H9 (cell line): ENCODE results near the gene FSTL4. TPM values are rescaled to one million over a fixed set of nuclear protein-coding genes. Genes with fewer than 3 reads are reported as not detected.

Experiments
- DNase-seq: peaks from one replicate; pipeline ENCODE4 v3.0.0-alpha.2; 2017
- H2AFZ ChIP-seq: one replicate; pipeline ENCODE4 v1.6.1; 2013; ENCODE audit warnings: mild to moderate bottlenecking, low read length, control low read depth, moderate library complexity
- H2AK5ac ChIP-seq: 2 replicates; pipeline ENCODE4 v1.6.1; 2013; ENCODE audit warnings: low read length, control low read depth, mixed read lengths; ENCODE audit not compliant: insufficient read length
- H2BK120ac ChIP-seq: one replicate; pipeline ENCODE4 v1.6.1; 2013; ENCODE audit warnings: low read depth, mild to moderate bottlenecking, low read length, control low read depth, inconsistent platforms; ENCODE audit not compliant: poor library complexity, severe bottlenecking
- H2BK12ac ChIP-seq: 2 replicates; pipeline ENCODE4 v1.6.1; 2013; ENCODE audit warnings: low read length, control low read depth, mixed read lengths, low read depth; ENCODE audit not compliant: insufficient read length
- H2BK15ac ChIP-seq: 2 replicates; pipeline ENCODE4 v1.6.1; 2013; ENCODE audit warnings: low read depth, low read length, control low read depth
- H2BK20ac ChIP-seq: one replicate; pipeline ENCODE4 v1.6.1; 2013; ENCODE audit warnings: low read depth, mild to moderate bottlenecking, low read length, control low read depth, inconsistent platforms; ENCODE audit not compliant: poor library complexity, severe bottlenecking
- H2BK5ac ChIP-seq: 2 replicates; pipeline ENCODE4 v1.6.1; 2013; ENCODE audit warnings: low read length, control low read depth, mixed read lengths; ENCODE audit not compliant: insufficient read length
- H3K14ac ChIP-seq: 2 replicates; pipeline ENCODE4 v1.6.1; 2013; ENCODE audit warnings: low read length, control low read depth; ENCODE audit not compliant: insufficient read depth
- H3K18ac ChIP-seq: 2 replicates; pipeline ENCODE4 v1.6.1; 2013; ENCODE audit warnings: low read depth, mild to moderate bottlenecking, mixed read lengths, low read length, control low read depth; ENCODE audit not compliant: insufficient read length
- H3K23ac ChIP-seq: 2 replicates; pipeline ENCODE4 v1.6.1; 2013; ENCODE audit warnings: low read length, control low read depth, mixed read lengths, low read depth; ENCODE audit not compliant: insufficient read length
- H3K23me2 ChIP-seq: 2 replicates; pipeline ENCODE4 v1.6.1; 2013; ENCODE audit warnings: low read depth, mild to moderate bottlenecking, mixed read lengths, low read length, control low read depth; ENCODE audit not compliant: insufficient read length, poor library complexity, severe bottlenecking
- H3K27ac ChIP-seq: 2 replicates; pipeline ENCODE4 v1.5.1; 2013; ENCODE audit warnings: low read length, control low read depth, mixed read lengths, low read depth; ENCODE audit not compliant: insufficient read length
- H3K27me3 ChIP-seq: 2 replicates; pipeline ENCODE4 v1.6.1; 2013; ENCODE audit warnings: low read length, control low read depth, inconsistent platforms; ENCODE audit not compliant: insufficient read depth
- H3K4ac ChIP-seq: 2 replicates; pipeline ENCODE4 v1.6.1; 2013; ENCODE audit warnings: low read depth, mild to moderate bottlenecking, control low read depth, inconsistent platforms, low read length, moderate library complexity
- H3K4me1 ChIP-seq: 2 replicates; pipeline ENCODE4 v1.6.1; 2013; ENCODE audit warnings: low read length, control low read depth, inconsistent platforms; ENCODE audit not compliant: insufficient read depth
- H3K4me2 ChIP-seq: 2 replicates; pipeline ENCODE4 v1.6.1; 2013; ENCODE audit warnings: low read length, control low read depth, mixed read lengths; ENCODE audit not compliant: insufficient read length, insufficient read depth
- H3K56ac ChIP-seq: 2 replicates; pipeline ENCODE4 v1.6.1; 2013; ENCODE audit warnings: low read depth, mild to moderate bottlenecking, mixed read lengths, low read length, control low read depth; ENCODE audit not compliant: insufficient read length
- H3K79me1 ChIP-seq: 2 replicates; pipeline ENCODE4 v1.6.1; 2013; ENCODE audit warnings: low read depth, mild to moderate bottlenecking, moderate library complexity, low read length, control low read depth, inconsistent platforms; ENCODE audit not compliant: insufficient read depth, poor library complexity, severe bottlenecking
- H3K79me2 ChIP-seq: 2 replicates; pipeline ENCODE4 v1.6.1; 2013; ENCODE audit warnings: low read length, control low read depth, inconsistent platforms; ENCODE audit not compliant: insufficient read depth
- H3K9ac ChIP-seq: 2 replicates; pipeline ENCODE4 v1.6.1; 2013; ENCODE audit warnings: low read length, control low read depth, mixed read lengths; ENCODE audit not compliant: insufficient read length; ENCODE audit errors: extremely low read depth
- H3K9me3 ChIP-seq: one replicate; pipeline ENCODE4 v1.6.1; 2013; ENCODE audit warnings: low read depth, low read length, inconsistent platforms; ENCODE audit not compliant: control insufficient read depth
- H3T11ph ChIP-seq: one replicate; pipeline ENCODE4 v1.6.1; 2013; ENCODE audit warnings: mild to moderate bottlenecking, low read length, control low read depth, inconsistent platforms
- H4K20me1 ChIP-seq: one replicate; pipeline ENCODE4 v1.6.1; 2013; ENCODE audit not compliant: control insufficient read depth, insufficient read length, insufficient read depth
- H4K5ac ChIP-seq: 2 replicates; pipeline ENCODE4 v1.6.1; 2013; ENCODE audit warnings: low read depth, mild to moderate bottlenecking, mixed read lengths, low read length, control low read depth; ENCODE audit not compliant: insufficient read length
- H4K8ac ChIP-seq: replicated peaks from 2 replicates; pipeline ENCODE4 v1.6.1; 2013; ENCODE audit warnings: low read length, control low read depth, mixed read lengths, low read depth; ENCODE audit not compliant: insufficient read length
- H4K91ac ChIP-seq: 2 replicates; pipeline ENCODE4 v1.6.1; 2013; ENCODE audit warnings: low read depth, mild to moderate bottlenecking, moderate library complexity, mixed read lengths, low read length, control low read depth; ENCODE audit not compliant: insufficient read length
- H3K27ac Mint-ChIP-seq, 3 experiments: 2 replicates in 2 of 3; 3 replicates in 1 of 3; pipeline ENCODE4 v1.8.0; 2020 to 2021; ENCODE audit warnings: mixed read lengths in 3 of 3, mild to moderate bottlenecking in 1 of 3, moderate library complexity in 1 of 3
- H3K27me3 Mint-ChIP-seq: 2 replicates; pipeline ENCODE4 v1.8.0; 2021; ENCODE audit warnings: low read depth, mild to moderate bottlenecking, moderate library complexity, mixed read lengths
- H3K36me3 Mint-ChIP-seq, 3 experiments: 2 replicates in 2 of 3; 3 replicates in 1 of 3; pipeline ENCODE4 v1.8.0; 2020 to 2021; ENCODE audit warnings: low read depth in 3 of 3, mixed read lengths in 3 of 3; ENCODE audit not compliant: insufficient read depth in 1 of 3
- H3K4me1 Mint-ChIP-seq, 2 experiments: 2 replicates each; pipeline ENCODE4 v1.8.0; 2020; ENCODE audit warnings: mixed read lengths in 2 of 2
- H3K4me3 Mint-ChIP-seq, 2 experiments: 2 replicates in 1 of 2; 3 replicates in 1 of 2; pipeline ENCODE4 v1.8.0; 2020 to 2021; ENCODE audit warnings: mild to moderate bottlenecking in 2 of 2, mixed read lengths in 2 of 2, moderate library complexity in 1 of 2
- H3K9me3 Mint-ChIP-seq, 2 experiments: 2 replicates in 1 of 2; 3 replicates in 1 of 2; pipeline ENCODE4 v1.8.0; 2020; ENCODE audit warnings: mild to moderate bottlenecking in 2 of 2, mixed read lengths in 2 of 2, moderate library complexity in 1 of 2
- WGBS: extraction: QIAGEN DNeasy Blood & Tissue Kit; methylation state at CpG from one replicate; pipeline ENCODE4 v1.1.7; 2013; ENCODE audit warnings: missing lambda C conversion rate, low lambda C conversion rate, mixed read lengths; ENCODE audit not compliant: insufficient read length; ENCODE audit errors: extremely low coverage; 5-methylcytosine and 5-hydroxymethylcytosine counted together
- total RNA-seq: library from RNA; stranded (reverse); gene quantifications from 2 replicates; pipeline ENCODE4 v1.2.1, GENCODE V29; 2021
- TF ChIP-seq, protein P1 (sequence below): fragments of 200-600 bp; sonication (generic); conservative IDR thresholded peaks from 3 replicates; pipeline ENCODE4 v1.8.0; 2021; ENCODE audit warnings: antibody characterized with exemption, mild to moderate bottlenecking

The FSTL4 gene
- total RNA-seq, 1 experiment from 2014 or later, result 5.7 TPM

DNA sequence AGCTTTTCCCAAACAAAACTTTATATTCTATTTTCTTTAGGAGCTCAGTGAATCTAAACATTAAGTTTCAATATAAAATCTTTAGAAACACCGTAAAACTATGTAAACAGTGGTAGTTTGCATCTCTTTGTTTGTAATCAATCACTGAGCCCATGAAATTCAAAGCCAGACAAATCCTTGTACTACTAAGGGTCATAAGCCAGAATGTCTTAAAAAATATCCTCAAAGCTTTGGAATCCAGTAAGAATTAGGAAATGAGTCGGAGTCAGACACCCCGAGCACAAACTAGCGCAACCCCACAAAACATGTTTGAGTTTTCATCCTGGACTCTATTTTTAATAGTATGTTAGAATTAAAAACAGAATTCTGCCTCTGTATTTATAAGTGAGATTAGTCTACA is 406.7 kb downstream of the FSTL4 start:
- Histone ChIP-seq H3K4ac (no peak overlapping the region), H2AFZ (no peak overlapping the region), H2BK12ac (no peak overlapping the region), H3K79me2 (no peaks in the 10 kb centered on the region), H3K14ac (no peak overlapping the region), H3K27me3 (no peaks in the 10 kb centered on the region), H3K79me1 (no peaks in the 10 kb centered on the region), H3T11ph (no peak overlapping the region), H2BK20ac (no peak overlapping the region), H2BK5ac (no peak overlapping the region), H3K23me2 (no peaks in the 10 kb centered on the region), H3K9ac (no peak overlapping the region), H3K56ac (no peak overlapping the region), H4K20me1 (no peaks in the 10 kb centered on the region), H3K27ac (no peak overlapping the region), H4K5ac (no peak overlapping the region), H3K23ac (no peak overlapping the region), H4K91ac (no peak overlapping the region), H2AK5ac (no peak overlapping the region), H3K18ac (no peak overlapping the region), H2BK15ac (no peak overlapping the region), H3K4me1 (no peaks in the 10 kb centered on the region), H3K9me3 (no peaks in the 10 kb centered on the region), H4K8ac (no peak overlapping the region), H3K4me2 (no peak overlapping the region), H2BK120ac (no peak overlapping the region)
- no peaks in the 10 kb centered on the region for H3K4me1 Mint-ChIP-seq
- H3K27ac Mint-ChIP-seq, result no peak overlapping the region
- H3K27me3 Mint-ChIP-seq, result no peaks in the 10 kb centered on the region; the same call in 1 of the 2 replicates
- no peaks in the 10 kb centered on the region for H3K9me3 Mint-ChIP-seq
- no peak for DNase-seq
- H3K36me3 Mint-ChIP-seq, result peaks cover 0 to 2% (median 0%) of the 10 kb centered on the region in 3 experiments; a peak in 2 of 7 replicates
- H3K4me3 Mint-ChIP-seq, result no peak overlapping the region
- no CpG with 5 or more reads among the region's 4 CpGs for WGBS
- TF ChIP-seq, protein P1, sequence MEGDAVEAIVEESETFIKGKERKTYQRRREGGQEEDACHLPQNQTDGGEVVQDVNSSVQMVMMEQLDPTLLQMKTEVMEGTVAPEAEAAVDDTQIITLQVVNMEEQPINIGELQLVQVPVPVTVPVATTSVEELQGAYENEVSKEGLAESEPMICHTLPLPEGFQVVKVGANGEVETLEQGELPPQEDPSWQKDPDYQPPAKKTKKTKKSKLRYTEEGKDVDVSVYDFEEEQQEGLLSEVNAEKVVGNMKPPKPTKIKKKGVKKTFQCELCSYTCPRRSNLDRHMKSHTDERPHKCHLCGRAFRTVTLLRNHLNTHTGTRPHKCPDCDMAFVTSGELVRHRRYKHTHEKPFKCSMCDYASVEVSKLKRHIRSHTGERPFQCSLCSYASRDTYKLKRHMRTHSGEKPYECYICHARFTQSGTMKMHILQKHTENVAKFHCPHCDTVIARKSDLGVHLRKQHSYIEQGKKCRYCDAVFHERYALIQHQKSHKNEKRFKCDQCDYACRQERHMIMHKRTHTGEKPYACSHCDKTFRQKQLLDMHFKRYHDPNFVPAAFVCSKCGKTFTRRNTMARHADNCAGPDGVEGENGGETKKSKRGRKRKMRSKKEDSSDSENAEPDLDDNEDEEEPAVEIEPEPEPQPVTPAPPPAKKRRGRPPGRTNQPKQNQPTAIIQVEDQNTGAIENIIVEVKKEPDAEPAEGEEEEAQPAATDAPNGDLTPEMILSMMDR, result no peak
